Prostate gland (tissue), 2 donors: Measurements from ENCODE around the gene ARPP21. TPM values are rescaled to one million over a fixed set of nuclear protein-coding genes. Genes with fewer than 3 reads are reported as not detected.

Experiments
- DNase-seq: peaks from one replicate; pipeline ENCODE4 v3.0.0-alpha.2; 2019; ENCODE audit warnings: low spot score
- H3K27ac ChIP-seq, 2 donors: fragments of 200-600 bp; sonication (generic); 2 replicates each; pipeline ENCODE4 v1.5.1; 2017 to 2019
- H3K27me3 ChIP-seq: fragments of 200-600 bp; sonication (generic); replicated peaks from 2 replicates; pipeline ENCODE4 v1.5.1; 2019; ENCODE audit not compliant: insufficient read depth
- H3K36me3 ChIP-seq, 2 donors: fragments of 200-600 bp; sonication (generic); 1 replicate in 1 of 2; 2 replicates in 1 of 2; pipeline versions ENCODE4 v1.5.1 to v1.8.1; 2017 to 2019
- H3K4me1 ChIP-seq: fragments of 200-600 bp; sonication (generic); replicated peaks from 2 replicates; pipeline ENCODE4 v1.5.1; 2019
- H3K4me3 ChIP-seq, 2 donors: fragments of 200-600 bp; sonication (generic); 2 replicates each; pipeline ENCODE4 v1.5.1; 2017 to 2019
- H3K9me3 ChIP-seq: fragments of 200-600 bp; sonication (generic); 2 replicates; pipeline ENCODE4 v1.5.1; 2017
- POLR2A ChIP-seq: fragments of 450-650 bp; IDR thresholded peaks from one replicate; pipeline ENCODE4 v1.6.1; 2016; ENCODE audit warnings: antibody characterized with exemption, mild to moderate bottlenecking
- POLR2AphosphoS5 ChIP-seq: sonication (generic); formaldehyde crosslinking; IDR thresholded peaks from one replicate; pipeline ENCODE4 v1.6.1; 2017; ENCODE audit warnings: antibody characterized with exemption
- WGBS: methylation state at CpG from one replicate; pipeline ENCODE4 v1.1.5; 2018; 5-methylcytosine and 5-hydroxymethylcytosine counted together
- intact Hi-C: fragments of 100-400 bp; cut with DNase I; formaldehyde crosslinking; loops from one replicate; pipeline ENCODE4 v1.14.2; 2022
- total RNA-seq, 2 donors: library from RNA; depleted of rRNA; stranded (reverse); fragments of >200 nt; gene quantifications; one replicate each; pipeline ENCODE4 v1.1.0, GENCODE V29; 2016
- TF ChIP-seq, protein P1 (sequence below), 4 experiments: fragments of 200-600 bp in 2 of 4; fragments of 450-650 bp in 2 of 4; sonication (generic) in 2 of 4; IDR thresholded peaks; 1 replicate in 3 of 4; 2 replicates in 1 of 4; pipeline ENCODE4 v1.5.1; 2016 to 2019; ENCODE audit warnings: antibody characterized with exemption in 4 of 4, mild to moderate bottlenecking in 2 of 4, moderate library complexity in 2 of 4

Gene ARPP21
- total RNA-seq, 2 donors from 2014 or later, result 8.1 TPM; not detected in 1

DNA sequence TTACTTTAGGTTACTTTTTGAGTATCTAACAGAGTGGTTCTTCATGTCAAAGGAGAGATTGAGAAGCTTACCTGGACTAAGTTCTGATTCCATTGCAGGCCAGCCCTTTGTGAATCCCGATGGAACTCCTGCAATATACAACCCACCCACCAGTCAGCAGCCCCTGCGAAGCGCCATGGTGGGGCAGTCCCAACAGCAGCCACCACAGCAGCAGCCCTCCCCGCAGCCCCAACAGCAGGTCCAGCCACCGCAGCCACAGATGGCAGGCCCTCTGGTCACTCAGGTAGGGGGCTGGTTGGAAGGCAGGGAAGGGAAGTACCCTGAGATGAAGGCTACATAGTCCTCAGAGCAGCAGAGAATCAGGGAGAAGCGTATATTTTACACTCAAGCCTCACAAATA lies 97.8 kb downstream of the ARPP21 start:
- Histone ChIP-seq H3K4me3 (no peak overlapping the region), H3K9me3 (no peaks in the 10 kb centered on the region), H3K27me3 (no peaks in the 10 kb centered on the region), H3K27ac (no peak overlapping the region), H3K36me3 (no peaks in the 10 kb centered on the region), H3K4me1 (no peaks in the 10 kb centered on the region)
- TF ChIP-seq POLR2A (no peak), POLR2AphosphoS5 (no peak)
- TF ChIP-seq, protein P1, sequence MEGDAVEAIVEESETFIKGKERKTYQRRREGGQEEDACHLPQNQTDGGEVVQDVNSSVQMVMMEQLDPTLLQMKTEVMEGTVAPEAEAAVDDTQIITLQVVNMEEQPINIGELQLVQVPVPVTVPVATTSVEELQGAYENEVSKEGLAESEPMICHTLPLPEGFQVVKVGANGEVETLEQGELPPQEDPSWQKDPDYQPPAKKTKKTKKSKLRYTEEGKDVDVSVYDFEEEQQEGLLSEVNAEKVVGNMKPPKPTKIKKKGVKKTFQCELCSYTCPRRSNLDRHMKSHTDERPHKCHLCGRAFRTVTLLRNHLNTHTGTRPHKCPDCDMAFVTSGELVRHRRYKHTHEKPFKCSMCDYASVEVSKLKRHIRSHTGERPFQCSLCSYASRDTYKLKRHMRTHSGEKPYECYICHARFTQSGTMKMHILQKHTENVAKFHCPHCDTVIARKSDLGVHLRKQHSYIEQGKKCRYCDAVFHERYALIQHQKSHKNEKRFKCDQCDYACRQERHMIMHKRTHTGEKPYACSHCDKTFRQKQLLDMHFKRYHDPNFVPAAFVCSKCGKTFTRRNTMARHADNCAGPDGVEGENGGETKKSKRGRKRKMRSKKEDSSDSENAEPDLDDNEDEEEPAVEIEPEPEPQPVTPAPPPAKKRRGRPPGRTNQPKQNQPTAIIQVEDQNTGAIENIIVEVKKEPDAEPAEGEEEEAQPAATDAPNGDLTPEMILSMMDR (IDR thresholded peaks at IDR 0.05), result no peak
- 93% methylated on average over 6 of the region's 6 CpGs for WGBS
- no peak for DNase-seq
- intact Hi-C loops, result no loop called here

DNA sequence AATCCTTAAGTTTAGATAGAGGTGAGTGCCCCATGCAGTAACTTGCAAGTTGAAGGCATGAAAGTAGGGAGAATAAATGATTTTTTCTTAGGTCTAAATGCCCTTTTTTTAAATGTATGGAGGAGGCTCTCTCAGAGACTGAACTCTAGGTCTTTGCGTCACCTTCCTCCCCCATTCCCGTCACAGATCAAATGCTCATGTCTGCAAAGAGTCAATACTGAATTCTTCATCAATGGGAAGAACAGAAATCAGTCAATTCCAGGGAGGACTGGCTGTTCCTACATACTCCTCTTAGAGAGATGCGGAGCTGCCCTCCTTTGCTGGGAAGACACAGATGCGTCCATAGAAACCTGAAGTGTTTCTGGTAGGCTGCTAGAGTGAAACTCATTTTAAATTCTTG lies 98.2 kb downstream of the ARPP21 start:
- TF ChIP-seq, protein P1 (IDR thresholded peaks at IDR 0.05), result no peak
- TF ChIP-seq POLR2A (no peak), POLR2AphosphoS5 (no peak)
- Histone ChIP-seq H3K36me3 (no peaks in the 10 kb centered on the region), H3K4me1 (no peaks in the 10 kb centered on the region), H3K9me3 (no peaks in the 10 kb centered on the region), H3K27ac (no peak overlapping the region), H3K27me3 (no peaks in the 10 kb centered on the region), H3K4me3 (no peak overlapping the region)
- 92% methylated on average over 4 of the region's 4 CpGs for WGBS
- intact Hi-C loops, result no loop called here
- DNase-seq, result no peak

DNA sequence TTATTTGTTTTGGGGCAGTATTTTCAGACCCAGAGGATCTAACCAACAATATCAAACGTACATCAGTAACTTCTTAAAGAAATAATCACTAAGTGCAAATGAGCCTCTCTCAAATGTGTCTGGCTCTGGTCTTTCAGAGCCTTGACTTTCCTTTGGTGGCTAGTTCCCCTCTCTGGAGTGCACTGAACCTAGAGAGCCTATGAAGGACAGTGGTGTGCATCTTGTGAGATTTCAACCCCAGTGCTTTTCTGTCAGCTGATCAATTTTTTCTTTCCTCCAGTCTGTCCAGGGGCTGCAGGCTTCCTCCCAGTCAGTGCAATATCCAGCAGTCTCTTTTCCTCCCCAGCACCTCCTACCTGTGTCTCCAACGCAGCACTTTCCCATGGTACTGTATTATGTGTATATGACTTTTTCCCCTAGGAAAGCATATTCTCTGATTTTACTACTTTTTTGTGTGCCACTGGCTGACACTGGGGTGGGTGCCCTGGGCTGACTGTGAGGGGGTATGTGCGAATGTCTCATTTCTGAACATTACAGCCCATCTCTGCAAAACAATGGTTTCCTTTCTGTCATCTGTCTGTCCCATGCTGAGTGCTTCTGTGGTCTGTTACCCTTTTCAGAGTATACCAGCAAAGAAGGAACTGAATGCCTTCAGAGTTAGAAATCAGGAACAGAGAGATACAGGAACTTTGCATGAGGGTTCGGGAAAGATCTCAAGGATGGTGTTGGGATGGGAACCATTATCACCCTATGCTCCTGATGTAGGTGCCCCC lies 98.8 kb downstream of the ARPP21 start:
- intact Hi-C loops, result no loop called here
- TF ChIP-seq POLR2AphosphoS5 (no peak), POLR2A (no peak)
- TF ChIP-seq, protein P1 (IDR thresholded peaks at IDR 0.05), result no peak
- DNase-seq, result no peak
- Histone ChIP-seq H3K4me1 (no peaks in the 10 kb centered on the region), H3K9me3 (no peaks in the 10 kb centered on the region), H3K4me3 (no peak overlapping the region), H3K27me3 (no peaks in the 10 kb centered on the region), H3K27ac (no peak overlapping the region), H3K36me3 (no peaks in the 10 kb centered on the region)
- WGBS, result 88% methylated on average over 4 of the region's 4 CpGs

DNA sequence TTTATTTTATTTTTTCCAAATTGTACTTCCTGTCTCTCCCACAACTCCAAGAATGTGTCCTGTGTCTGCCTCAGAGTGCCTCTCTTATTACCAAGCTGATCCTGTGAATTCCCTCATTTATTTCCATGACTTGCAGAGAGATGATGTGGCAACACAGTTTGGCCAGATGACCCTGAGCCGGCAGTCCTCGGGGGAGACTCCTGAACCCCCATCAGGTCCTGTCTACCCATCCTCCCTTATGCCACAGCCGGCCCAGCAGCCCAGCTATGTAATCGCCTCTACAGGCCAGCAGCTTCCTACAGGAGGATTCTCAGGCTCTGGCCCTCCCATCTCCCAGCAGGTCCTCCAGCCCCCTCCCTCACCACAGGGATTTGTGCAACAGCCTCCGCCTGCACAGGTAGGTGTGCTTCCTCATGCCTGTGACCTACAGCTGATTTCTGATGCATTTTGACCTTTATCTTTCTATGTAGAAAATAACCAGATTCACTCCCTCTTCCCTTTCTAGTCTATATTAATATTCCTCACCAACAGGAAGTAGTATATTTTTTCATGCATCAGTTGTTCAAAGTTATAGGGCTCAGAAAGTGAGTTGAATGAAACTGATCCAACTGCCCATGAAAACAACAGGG lies 100.0 kb downstream of the ARPP21 start:
- DNase-seq, result no peak
- no peak for TF ChIP-seq POLR2AphosphoS5
- TF ChIP-seq POLR2A, result no peak
- TF ChIP-seq, protein P1 (IDR thresholded peaks at IDR 0.05), result no peak
- 50% methylated on average over 5 of the region's 5 CpGs for WGBS
- H3K4me1 ChIP-seq, result no peaks in the 10 kb centered on the region
- no peaks in the 10 kb centered on the region for H3K27me3 ChIP-seq
- H3K36me3 ChIP-seq, result no peaks in the 10 kb centered on the region
- H3K4me3 ChIP-seq, result no peak overlapping the region
- H3K9me3 ChIP-seq, result no peaks in the 10 kb centered on the region
- intact Hi-C loops, result no loop called here
- H3K27ac ChIP-seq, result no peak overlapping the region
